Esophagus muscularis mucosa (tissue), 4 donors: ENCODE data around the gene ACVR2B. TPM values are rescaled to one million over a fixed set of nuclear protein-coding genes. Genes with fewer than 3 reads are reported as not detected.

Experiments
- DNase-seq: peaks from one replicate; pipeline ENCODE4 v3.0.0-alpha.2; 2017; ENCODE audit errors: extremely low spot score
- H3K27ac ChIP-seq, 4 donors: fragments of 200-600 bp; sonication (generic); replicated peaks in 1 of 4; 1 replicate in 3 of 4; 2 replicates in 1 of 4; pipeline ENCODE4 v1.5.1; 2016 to 2019; ENCODE audit warnings: mild to moderate bottlenecking in 1 of 4
- H3K27me3 ChIP-seq, 4 donors: fragments of 200-600 bp; sonication (generic); one replicate each; pipeline versions ENCODE4 v1.5.1 to v1.6.0; 2016 to 2019
- H3K36me3 ChIP-seq, 4 donors: fragments of 200-600 bp; sonication (generic); one replicate each; pipeline ENCODE4 v1.5.1; 2016 to 2019
- H3K4me1 ChIP-seq, 4 donors: fragments of 200-600 bp; sonication (generic); one replicate each; pipeline ENCODE4 v1.5.1; 2016 to 2019
- H3K4me3 ChIP-seq, 4 donors: fragments of 200-600 bp; sonication (generic); 1 replicate in 2 of 4; 2 replicates in 2 of 4; pipeline ENCODE4 v1.5.1; 2016 to 2019; ENCODE audit warnings: mild to moderate bottlenecking in 4 of 4, moderate library complexity in 1 of 4
- H3K9me3 ChIP-seq, 4 donors: fragments of 200-600 bp; sonication (generic); 1 replicate in 3 of 4; 2 replicates in 1 of 4; pipeline ENCODE4 v1.5.1; 2016 to 2019
- EP300 ChIP-seq: sonication (generic); formaldehyde crosslinking; IDR thresholded peaks from one replicate; pipeline ENCODE4 v1.6.1; 2017; ENCODE audit warnings: antibody characterized with exemption
- POLR2A ChIP-seq: fragments of 450-650 bp; IDR thresholded peaks from one replicate; pipeline ENCODE4 v1.6.1; 2017; ENCODE audit warnings: antibody characterized with exemption, moderate library complexity, mild to moderate bottlenecking, low read depth
- POLR2AphosphoS5 ChIP-seq, 2 donors: sonication (generic); formaldehyde crosslinking; IDR thresholded peaks; one replicate each; pipeline ENCODE4 v1.6.1; 2017; ENCODE audit warnings: antibody characterized with exemption in 2 of 2
- WGBS: methylation state at CpG from one replicate; pipeline ENCODE4 v1.1.5; 2018; 5-methylcytosine and 5-hydroxymethylcytosine counted together
- intact Hi-C: fragments of 100-400 bp; cut with DNase I; formaldehyde crosslinking; loops from one replicate; pipeline ENCODE4 v1.15.1; 2023
- total RNA-seq, 4 donors: library from RNA; depleted of rRNA; stranded (reverse); fragments of >200 nt; gene quantifications; one replicate each; pipeline versions ENCODE4 v1.1.0 to v1.2.1, GENCODE V29; 2016
- TF ChIP-seq, protein P1 (sequence below), 3 experiments: fragments of 200-600 bp in 2 of 3; fragments of 450-650 bp in 1 of 3; sonication (generic) in 2 of 3; IDR thresholded peaks; one replicate each; pipeline ENCODE4 v1.5.1; 2017 to 2019; ENCODE audit warnings: antibody characterized with exemption in 3 of 3, mild to moderate bottlenecking in 2 of 3, moderate library complexity in 1 of 3

Gene ACVR2B
- total RNA-seq, 4 donors from 2014 or later = 3.8 to 9.8 (median 5.9) TPM

DNA sequence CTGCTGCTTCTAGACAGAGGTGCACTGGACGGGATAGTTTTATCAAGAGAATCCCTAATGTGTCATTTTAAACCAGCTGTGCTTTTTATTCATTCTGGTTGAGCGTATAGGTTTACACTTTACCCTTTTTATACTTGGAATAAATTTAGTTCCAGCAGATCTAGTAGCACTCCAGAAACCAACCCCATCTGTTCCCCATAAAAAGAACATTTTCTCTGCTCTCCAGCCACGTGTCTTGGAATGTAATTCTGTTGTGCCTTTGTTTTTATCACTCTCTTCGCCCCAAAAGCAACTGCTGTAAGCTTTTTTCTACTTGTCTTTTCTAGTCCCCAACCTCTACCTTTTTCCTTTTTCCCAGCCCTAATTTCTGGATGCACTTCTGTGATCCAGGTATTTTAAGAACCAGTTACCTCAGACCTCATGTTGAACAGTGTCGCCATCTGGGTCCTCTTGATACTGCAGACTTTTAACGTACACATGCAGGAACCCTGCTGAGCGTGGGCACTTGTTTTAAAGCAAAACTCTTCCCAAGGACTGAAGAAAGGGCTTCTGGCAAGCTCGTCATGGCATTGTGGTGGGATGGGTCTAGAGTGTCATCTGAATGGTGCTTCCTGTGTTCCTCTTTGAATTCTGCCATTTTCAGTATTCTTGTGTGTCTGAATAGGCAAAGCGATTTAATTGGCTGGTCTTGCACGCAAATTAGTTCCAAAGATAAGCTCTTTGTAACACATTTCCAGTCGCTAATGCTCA, 36.8 kb downstream of the ACVR2B start:
- intact Hi-C loops = no loop called here
- no peak overlapping the region for H3K27ac ChIP-seq

DNA sequence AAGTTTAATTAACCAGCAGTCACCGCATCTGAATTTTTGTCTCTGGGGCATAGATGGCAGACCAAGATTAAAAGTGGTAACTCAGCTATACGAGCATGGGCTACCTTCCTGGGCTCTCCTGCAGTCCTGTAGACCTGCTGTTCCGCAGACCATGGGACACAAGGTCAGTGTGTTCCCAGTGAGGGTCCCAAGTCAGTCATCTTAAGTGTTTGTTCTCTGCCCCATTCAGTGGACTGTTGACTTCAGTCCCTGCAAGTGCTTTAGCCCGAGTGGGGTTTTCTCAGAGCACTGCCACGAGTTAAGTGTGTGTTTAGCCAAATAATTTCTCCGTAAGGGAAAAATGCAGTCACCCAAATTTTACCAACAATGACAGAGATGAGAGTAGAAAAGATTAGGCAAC, 37.5 kb downstream of the ACVR2B start:
- WGBS = 98% methylated on average over 6 of the region's 6 CpGs
- intact Hi-C loops = no loop called here
- Histone ChIP-seq H3K9me3 (no peaks in the 10 kb centered on the region), H3K4me1 (peaks cover 0 to 11% (median 4%) of the 10 kb centered on the region in 4 donors), H3K27ac (no peak overlapping the region), H3K27me3 (no peaks in the 10 kb centered on the region), H3K4me3 (no peak overlapping the region), H3K36me3 (peaks cover 0 to 5% (median 0%) of the 10 kb centered on the region in 4 donors)
- DNase-seq = no peak
- TF ChIP-seq, protein P1, sequence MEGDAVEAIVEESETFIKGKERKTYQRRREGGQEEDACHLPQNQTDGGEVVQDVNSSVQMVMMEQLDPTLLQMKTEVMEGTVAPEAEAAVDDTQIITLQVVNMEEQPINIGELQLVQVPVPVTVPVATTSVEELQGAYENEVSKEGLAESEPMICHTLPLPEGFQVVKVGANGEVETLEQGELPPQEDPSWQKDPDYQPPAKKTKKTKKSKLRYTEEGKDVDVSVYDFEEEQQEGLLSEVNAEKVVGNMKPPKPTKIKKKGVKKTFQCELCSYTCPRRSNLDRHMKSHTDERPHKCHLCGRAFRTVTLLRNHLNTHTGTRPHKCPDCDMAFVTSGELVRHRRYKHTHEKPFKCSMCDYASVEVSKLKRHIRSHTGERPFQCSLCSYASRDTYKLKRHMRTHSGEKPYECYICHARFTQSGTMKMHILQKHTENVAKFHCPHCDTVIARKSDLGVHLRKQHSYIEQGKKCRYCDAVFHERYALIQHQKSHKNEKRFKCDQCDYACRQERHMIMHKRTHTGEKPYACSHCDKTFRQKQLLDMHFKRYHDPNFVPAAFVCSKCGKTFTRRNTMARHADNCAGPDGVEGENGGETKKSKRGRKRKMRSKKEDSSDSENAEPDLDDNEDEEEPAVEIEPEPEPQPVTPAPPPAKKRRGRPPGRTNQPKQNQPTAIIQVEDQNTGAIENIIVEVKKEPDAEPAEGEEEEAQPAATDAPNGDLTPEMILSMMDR (IDR thresholded peaks at IDR 0.05) = no peak
- no peak for TF ChIP-seq POLR2AphosphoS5 (IDR thresholded peaks at IDR 0.05)
- no peak for TF ChIP-seq POLR2A
- TF ChIP-seq EP300 = no peak

More for the DNA sequence above, 36.8 kb downstream of the ACVR2B start:
- 84% methylated on average over 11 of the region's 11 CpGs for WGBS
- TF ChIP-seq EP300 (no peak), POLR2A (no peak)
- no peaks in the 10 kb centered on the region for H3K27me3 ChIP-seq
- H3K4me3 ChIP-seq = no peak overlapping the region
- H3K4me1 ChIP-seq = peaks cover 0 to 8% (median 4%) of the 10 kb centered on the region in 4 donors
- DNase-seq = peak; percentile 88
- H3K9me3 ChIP-seq = no peaks in the 10 kb centered on the region
- peaks cover 0 to 5% (median 1%) of the 10 kb centered on the region in 4 donors for H3K36me3 ChIP-seq

DNA sequence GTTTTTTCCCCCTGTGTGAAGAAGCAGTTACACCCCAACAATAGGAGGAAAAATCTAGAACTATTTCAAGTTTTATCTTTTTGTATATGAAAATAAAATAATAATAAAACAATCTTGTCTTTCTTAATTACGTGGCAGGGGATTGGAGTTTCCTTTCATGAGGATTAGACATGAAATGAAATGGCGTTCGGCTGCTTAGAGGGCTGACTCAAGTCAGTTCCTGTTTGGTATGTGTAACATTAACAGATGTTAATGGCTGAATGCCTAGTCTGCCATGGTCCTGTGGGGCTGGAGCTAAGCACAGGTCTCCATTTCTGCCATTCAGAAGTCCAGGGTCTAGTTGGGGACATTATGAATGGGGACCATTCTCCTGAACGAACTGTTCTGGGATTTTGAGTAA, 39.3 kb downstream of the ACVR2B start:
- Histone ChIP-seq H3K4me3 (no peak overlapping the region), H3K27me3 (no peaks in the 10 kb centered on the region), H3K27ac (peak overlapping the region; percentile 21 to 37 (median 27)), H3K4me1 (peaks cover 0 to 24% (median 16%) of the 10 kb centered on the region in 4 donors), H3K9me3 (no peaks in the 10 kb centered on the region), H3K36me3 (peaks cover 0 to 7% (median 0%) of the 10 kb centered on the region in 4 donors)
- WGBS = 54% methylated on average over 4 of the region's 4 CpGs
- no peak for DNase-seq
- TF ChIP-seq POLR2AphosphoS5 (IDR thresholded peaks at IDR 0.05) (no peak), POLR2A (no peak), EP300 (no peak)
- TF ChIP-seq, protein P1 (IDR thresholded peaks at IDR 0.05) = no peak
- intact Hi-C loops = no loop called here

DNA sequence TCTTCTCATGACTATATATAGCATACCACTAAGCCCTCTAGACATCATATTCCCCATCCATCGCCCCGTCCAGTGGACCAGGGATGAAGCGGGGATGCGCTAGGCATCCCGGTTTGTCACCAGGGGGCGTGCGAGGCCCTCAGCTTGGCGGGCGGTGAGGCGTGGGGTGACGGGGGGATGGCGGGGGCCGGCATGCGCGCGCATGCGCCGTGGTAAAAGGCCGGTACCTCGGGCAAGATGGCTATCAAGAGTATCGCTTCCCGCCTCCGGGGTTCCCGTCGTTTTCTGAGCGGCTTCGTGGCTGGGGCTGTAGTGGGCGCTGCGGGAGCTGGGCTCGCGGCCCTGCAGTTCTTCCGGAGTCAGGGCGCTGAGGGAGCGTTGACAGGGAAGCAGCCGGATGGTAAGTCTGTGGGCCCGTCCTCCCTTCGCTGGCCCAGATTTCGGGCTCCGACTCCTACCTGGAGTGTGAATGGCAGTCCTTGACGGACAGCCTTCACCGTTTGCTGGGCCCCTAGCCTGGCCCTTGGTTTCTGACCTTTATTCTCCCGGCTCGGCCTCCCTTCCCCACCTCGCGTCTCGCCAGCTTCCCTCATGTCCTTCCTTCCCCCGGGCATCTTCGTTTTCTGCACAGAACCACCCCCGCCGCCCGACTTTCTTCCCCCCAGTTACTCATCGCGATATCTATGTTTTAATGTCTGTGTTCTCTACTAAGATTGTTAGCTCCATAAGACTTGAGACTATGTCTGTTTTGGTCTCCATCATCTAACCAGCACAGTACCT, 42.6 kb downstream of the ACVR2B start, which contains the start of gene EXOG:
Gene EXOG, plus strand, starts transcription at position 210 of the 780 bp plus-strand sequence. Its CDS starts 28 bp downstream, at position 238.
- TF ChIP-seq EP300 = no peak
- TF ChIP-seq POLR2AphosphoS5 (IDR thresholded peaks at IDR 0.05) = peak; percentile 47 to 60
- TF ChIP-seq, protein P1 (IDR thresholded peaks at IDR 0.05) = peak; percentile 83 to 97 (median 95)
- DNase-seq = peak; percentile 97
- Histone ChIP-seq H3K36me3 (peaks cover 0 to 10% (median 6%) of the 10 kb centered on the region in 4 donors), H3K27ac (peak within 1 kb of the TSS; percentile 79 to 87 (median 82)), H3K27me3 (no peaks in the 10 kb centered on the region), H3K9me3 (no peaks in the 10 kb centered on the region), H3K4me1 (peaks cover 19 to 47% (median 35%) of the 10 kb centered on the region in 4 donors), H3K4me3 (peak within 1 kb of the TSS; percentile 73 to 85 (median 80))
- WGBS = under 1% methylated on average over 25 of the region's 53 CpGs
- intact Hi-C loops = loop anchor here (2.0 kb wide), 1 partner anchor 26 kb away; no protein-coding TSS in a partner anchor

DNA sequence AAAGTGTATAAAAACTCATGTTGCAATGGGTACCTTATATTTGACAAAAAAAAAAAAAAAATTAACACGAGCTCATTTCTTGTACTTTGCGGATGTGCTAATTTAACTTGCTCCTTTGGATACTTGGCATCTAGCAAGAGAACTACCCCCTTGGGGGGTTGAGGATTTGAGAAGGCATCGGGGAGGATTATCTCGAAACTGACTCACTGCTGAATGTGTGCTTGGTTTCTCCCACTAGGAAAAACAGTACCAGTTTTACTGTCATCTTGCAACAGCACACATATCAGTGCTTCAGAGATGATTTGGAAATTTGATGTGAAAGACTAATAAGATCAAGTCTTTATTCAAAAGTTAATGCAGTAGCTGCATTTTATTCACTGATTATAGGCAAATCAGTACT, 43.3 kb downstream of the ACVR2B start:
- H3K36me3 ChIP-seq = peaks cover 0 to 17% (median 11%) of the 10 kb centered on the region in 4 donors
- TF ChIP-seq, protein P1 (IDR thresholded peaks at IDR 0.05) = no peak
- TF ChIP-seq POLR2A = no peak
- TF ChIP-seq POLR2AphosphoS5 (IDR thresholded peaks at IDR 0.05) = no peak
- no peak for TF ChIP-seq EP300
- peak overlapping the region in 2 of 4 donors; percentile 79 to 81 for H3K27ac ChIP-seq

More for the DNA sequence above, 43.3 kb downstream of the ACVR2B start:
- WGBS = 30% methylated on average over 4 of the region's 4 CpGs
- intact Hi-C loops = loop anchor here (2.0 kb wide), 1 partner anchor 26 kb away; no protein-coding TSS in a partner anchor
- Histone ChIP-seq H3K9me3 (no peaks in the 10 kb centered on the region), H3K4me3 (peak overlapping the region; percentile 73 to 85 (median 80)), H3K27me3 (no peaks in the 10 kb centered on the region), H3K4me1 (peaks cover 19 to 54% (median 38%) of the 10 kb centered on the region in 4 donors)
- DNase-seq = no peak
